ENCODE measurements around the gene PRKCA. TPM values are rescaled to one million over a fixed set of nuclear protein-coding genes. Genes with fewer than 3 reads are reported as not detected.
"Not testable (repeated sequence)": the region's sequence is repeated elsewhere in the genome, so short reads cannot be mapped to it uniquely, and the experiment has no call there.

The PRKCA gene
- total RNA-seq, 1 donor from 2014 or later, result 5.4 TPM

DNA sequence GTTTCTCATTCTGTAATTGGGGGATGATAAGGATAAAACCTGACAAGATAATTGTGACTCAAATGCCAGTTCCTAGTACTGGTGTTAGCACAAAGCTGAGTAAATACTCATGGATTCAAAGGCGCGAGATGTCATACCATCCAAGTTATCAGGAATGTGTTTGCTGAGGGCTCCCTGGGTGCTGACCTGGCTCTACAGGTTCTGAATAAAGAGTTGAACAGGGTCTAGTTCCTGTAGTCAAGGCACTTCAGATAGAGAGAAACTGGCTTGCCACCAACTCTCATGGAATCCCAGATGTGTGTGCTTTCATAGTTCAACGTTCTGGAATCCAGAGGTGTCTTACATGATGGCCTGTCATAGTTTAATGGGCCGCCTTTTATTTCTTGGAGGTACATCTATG is 141.6 kb downstream of the PRKCA start:
- no peak for DNase-seq

- DNase-seq, result no peak
Measured at GRCh38 chr17:66445229-66445628, 142.8 kb downstream of the PRKCA start.

- DNase-seq, result no peak
Measured at GRCh38 chr17:66446419-66446818, 144.0 kb downstream of the PRKCA start.

DNA sequence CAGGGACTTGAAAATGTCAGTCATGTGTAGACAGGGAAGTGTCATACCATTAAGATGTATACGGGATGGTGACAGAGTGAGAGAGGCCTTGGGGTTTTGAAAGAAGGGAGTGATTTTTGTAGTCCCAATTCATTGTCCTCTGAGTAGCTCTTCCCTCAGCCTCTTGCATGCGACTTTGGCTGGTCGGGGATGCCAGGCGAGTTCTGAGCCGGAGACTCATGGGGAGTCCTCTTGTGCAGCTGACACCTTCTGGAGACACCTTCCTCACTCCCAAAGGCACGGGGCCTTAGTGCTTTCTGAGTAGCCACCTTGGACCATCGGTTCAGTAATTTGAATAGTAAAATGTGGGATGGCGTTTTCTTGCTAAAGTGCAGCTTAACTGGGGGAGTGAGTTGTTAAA is 144.7 kb downstream of the PRKCA start:
- DNase-seq, result no peak

DNA sequence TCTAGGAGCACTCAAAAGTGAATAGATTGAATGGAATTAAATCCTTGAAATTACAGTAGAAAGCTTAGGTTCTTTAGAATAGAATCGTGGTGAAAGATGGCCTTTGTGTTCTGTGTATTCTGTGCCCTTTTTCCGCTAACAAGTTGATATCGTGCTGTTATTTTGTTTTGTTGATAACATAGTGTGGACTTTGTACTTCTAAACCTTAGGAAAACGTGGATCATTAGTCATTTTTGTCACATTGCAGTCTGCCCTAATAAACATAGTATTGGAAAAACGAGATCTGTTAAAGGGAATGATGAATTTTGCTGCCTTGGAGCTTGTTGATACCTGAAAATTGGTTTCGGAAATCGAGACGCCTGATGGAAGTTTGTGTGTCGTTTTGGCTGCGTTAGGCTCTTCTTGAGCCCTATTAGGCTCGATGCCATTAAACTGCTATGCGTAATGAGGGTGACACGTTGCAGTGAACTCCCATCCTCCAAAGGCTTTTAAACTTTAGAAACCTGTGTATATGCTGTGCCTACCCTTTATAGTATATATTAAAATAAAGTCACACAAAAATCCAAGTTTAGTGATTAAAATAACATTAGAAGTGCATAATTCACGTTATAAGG is 145.7 kb downstream of the PRKCA start:
- no peak for DNase-seq

DNA sequence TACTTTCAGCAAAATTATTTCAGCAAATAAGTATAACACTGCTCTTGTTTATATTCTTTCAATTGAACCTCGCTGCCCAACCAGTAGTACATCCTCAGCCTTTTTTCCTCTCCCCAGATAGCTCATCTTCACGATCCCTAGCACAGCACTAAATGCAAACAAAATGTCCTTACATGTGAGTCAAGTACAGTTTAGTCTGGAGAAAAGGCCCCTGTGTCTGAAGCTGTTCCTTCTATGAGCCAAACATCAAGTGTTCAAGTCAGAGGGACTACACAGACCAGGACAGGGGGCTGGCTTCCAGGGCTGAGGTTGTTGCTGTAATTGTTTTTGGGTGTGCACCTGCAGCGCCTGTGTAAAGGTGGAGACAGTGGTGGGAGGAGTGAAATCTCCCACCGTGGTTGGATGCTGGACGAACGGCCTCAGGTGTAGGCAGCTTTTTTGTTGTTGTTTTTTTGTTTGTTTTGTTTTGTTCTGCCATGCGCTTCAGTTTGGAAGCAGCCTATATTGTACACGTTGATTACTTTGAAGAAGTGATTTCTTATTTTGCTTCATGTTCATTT is 147.1 kb downstream of the PRKCA start:
- no peak for DNase-seq

- DNase-seq, result no peak
Measured at GRCh38 chr17:66450008-66450851, 147.8 kb downstream of the PRKCA start.

DNA sequence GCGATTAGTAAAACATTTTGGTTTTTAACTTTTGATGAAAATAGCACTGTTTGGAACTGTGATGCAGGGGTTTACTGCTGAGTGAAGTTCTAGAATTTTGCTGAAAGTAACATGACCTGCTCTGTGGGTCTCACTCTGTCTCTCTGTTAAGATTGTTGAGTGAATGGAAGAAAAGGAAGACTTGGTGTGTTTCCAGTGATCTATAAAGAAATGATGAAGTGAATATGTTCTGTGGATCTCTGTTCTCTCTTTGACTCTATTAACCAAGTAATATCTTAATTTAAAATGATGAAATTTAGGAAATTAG is 148.4 kb downstream of the PRKCA start:
- no peak for DNase-seq

GRCh38 chr17:66451188-66452149 is 149.1 kb downstream of the PRKCA start:
- peak; percentile 62 for DNase-seq

DNA sequence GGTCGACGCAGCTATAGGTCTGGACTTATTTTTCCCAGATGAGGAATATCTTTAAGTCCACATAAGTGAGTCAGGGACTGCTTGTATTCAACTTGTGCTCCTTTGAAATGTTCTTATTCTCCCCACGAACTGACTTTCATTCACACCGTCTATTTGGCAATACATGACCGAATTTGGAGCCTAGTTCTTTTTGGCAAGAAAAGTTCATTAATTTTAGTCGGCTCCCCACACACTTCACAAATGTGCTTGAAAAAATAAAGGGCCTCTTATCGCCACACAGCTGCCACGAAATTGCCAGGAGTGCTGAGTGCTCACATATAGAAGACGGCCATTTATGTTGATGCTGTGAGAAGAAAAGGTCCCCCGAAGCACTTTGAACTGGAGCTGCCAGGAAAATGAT is 152.6 kb downstream of the PRKCA start:
- no peak for DNase-seq

DNA sequence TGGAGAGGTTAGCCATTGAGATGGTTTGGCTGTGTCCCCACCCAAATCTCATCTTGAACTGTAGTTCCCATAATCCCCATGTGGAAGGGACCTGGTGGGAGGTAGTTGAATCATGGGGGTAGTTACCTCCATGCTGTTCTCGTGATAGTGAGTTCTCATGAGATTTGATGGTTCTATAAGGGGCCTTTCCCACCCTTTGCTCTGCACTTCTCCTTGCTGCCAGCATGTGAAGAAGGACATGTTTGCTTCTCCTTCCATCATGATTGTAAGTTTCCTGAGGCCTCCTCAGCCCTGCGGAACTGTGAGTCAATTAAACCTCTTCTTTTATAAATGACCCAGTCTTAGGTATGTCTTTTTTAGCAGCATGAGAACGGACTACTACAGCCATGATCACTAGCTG is 155.1 kb downstream of the PRKCA start:
- DNase-seq, result not testable (repeated sequence)

DNA sequence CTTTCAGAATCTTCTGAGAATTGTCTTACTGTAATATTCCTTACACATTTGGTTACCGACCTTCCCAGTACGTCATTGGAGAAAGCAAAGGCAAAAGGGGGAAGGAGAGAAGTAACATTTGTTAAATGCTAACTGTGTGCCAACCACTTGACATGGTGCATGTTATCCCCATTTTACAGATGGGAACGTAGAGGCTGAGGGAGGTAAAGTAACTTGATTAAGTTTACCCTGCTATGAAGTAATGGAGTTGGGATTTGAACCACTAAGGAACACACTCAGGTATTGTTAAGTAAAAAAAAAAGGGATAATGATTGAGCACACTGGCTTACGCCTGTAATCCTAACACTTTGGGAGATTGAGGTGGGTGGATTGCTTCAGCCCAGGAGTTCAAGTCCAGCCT is 156.4 kb downstream of the PRKCA start:
- no peak for DNase-seq

GRCh38 chr17:66459811-66460270 is 157.4 kb downstream of the PRKCA start:
- peak; percentile 99 for DNase-seq

GRCh38 chr17:66460558-66460957 is 158.1 kb downstream of the PRKCA start:
- no peak for DNase-seq

GRCh38 chr17:66461343-66461995 is 159.1 kb downstream of the PRKCA start:
- DNase-seq, result no peak

DNA sequence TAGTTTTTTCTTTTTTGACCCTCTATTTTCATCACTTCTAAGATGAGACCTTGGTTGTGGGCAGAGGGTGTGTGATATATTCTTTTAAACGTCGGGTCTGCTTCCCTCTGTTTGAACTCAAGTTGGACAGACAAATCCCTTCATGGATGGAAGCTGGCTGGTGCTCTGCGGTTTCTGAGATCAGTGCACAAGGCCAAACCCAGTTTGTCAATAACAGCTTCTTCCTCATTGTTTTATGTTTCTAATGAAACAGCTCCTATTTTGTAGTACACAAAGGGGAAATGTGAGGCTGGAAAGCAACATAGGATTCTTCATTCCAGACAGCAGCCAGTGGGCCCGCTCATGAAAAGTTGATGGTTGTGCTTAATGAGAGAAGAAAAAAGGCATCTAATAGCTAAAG is 159.6 kb downstream of the PRKCA start:
- no peak for DNase-seq

- no peak for DNase-seq
Measured at GRCh38 chr17:66464921-66465320, 162.5 kb downstream of the PRKCA start.

- DNase-seq, result no peak
Measured at GRCh38 chr17:66465701-66466100, 163.3 kb downstream of the PRKCA start.

GRCh38 chr17:66466106-66466820 is 163.8 kb downstream of the PRKCA start:
- peak; percentile 25 for DNase-seq

- DNase-seq, result peak; percentile 96
Measured at GRCh38 chr17:66466840-66467367, 164.5 kb downstream of the PRKCA start.

- no peak for DNase-seq
Measured at GRCh38 chr17:66467766-66468165, 165.4 kb downstream of the PRKCA start.
